ENCODE data around the gene VIT. TPM values are rescaled to one million over a fixed set of nuclear protein-coding genes. Genes with fewer than 3 reads are reported as not detected.

Gene VIT
- total and polyA plus RNA-seq, 7 donors = 1.2 to 8.5 (median 4.5) TPM

DNA sequence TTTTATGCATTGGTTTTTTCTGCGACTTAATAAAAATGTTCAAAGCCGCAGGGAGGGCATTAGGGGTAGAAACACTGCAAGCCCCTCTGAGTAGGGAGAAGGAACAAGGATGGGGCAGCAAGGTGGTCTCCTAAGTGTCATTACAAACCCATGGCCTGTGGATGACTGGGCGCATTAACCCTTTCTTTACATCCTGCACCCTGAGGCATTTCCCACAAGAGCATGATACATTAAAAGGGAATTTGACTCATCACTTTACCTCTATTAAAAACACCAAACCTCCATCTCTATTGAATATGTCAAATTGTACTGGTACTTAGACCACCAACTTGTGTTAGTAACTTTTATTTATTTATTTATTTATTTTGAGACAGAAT is 112.5 kb downstream of the VIT start:
- ATAC-seq = no peak
- H3K27me3 ChIP-seq (ENCODE audit: insufficient read depth in 3 of 3, low read length in 2 of 3) = no peaks in the 10 kb centered on the region
- no peak overlapping the region for H3K27ac ChIP-seq
- H3K9me3 ChIP-seq = no peaks in the 10 kb centered on the region
- no peaks in the 10 kb centered on the region for H3K36me3 ChIP-seq (ENCODE audit: insufficient read depth in 1 of 2, low read depth in 1 of 2)
- DNase-seq = no peak
- intact Hi-C loops (cut with DNase I) = no loop called here
- WGBS, 3 donors = 92 to 97% (median 95%) methylated on average over 3 of the region's 3 CpGs
- no peaks in the 10 kb centered on the region for H3K4me1 ChIP-seq
- H3K4me3 ChIP-seq = no peak overlapping the region
- no peak for TF ChIP-seq CTCF (IDR thresholded peaks at IDR 0.05)

DNA sequence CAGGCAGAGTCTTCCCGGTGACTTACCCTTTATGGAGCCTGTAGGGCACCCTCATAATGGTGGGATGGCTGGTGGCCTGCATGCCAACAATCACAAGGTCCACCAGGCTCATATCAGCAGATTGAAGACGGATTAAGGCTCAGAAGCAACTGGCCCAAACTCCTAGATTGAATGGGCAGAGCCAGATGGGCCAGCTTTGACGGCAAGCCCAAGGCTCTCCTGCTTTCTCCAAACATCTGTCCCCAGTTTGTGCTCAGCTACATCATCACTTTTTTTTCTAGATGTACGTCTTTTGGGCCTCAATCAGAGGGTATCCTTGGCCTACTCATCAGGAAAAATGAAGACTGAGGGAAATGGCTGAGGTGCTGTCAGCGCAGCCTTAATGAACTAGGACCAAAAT is 114.6 kb downstream of the VIT start:
- Histone ChIP-seq H3K27me3 (ENCODE audit: insufficient read depth in 3 of 3, low read length in 2 of 3) (no peaks in the 10 kb centered on the region), H3K27ac (no peak overlapping the region), H3K9me3 (no peaks in the 10 kb centered on the region), H3K36me3 (ENCODE audit: insufficient read depth in 1 of 2, low read depth in 1 of 2) (no peaks in the 10 kb centered on the region), H3K4me3 (no peak overlapping the region), H3K4me1 (no peaks in the 10 kb centered on the region)
- ATAC-seq (no peak), DNase-seq (no peak)
- intact Hi-C loops (cut with DNase I) = no loop called here
- WGBS, 3 donors = 78 to 83% (median 82%) methylated on average over 5 of the region's 5 CpGs
- no peak for TF ChIP-seq CTCF (IDR thresholded peaks at IDR 0.05)

GRCh38 chr2:36812196-36812595 is 115.7 kb downstream of the VIT start:
- no peak for TF ChIP-seq CTCF (IDR thresholded peaks at IDR 0.05)
- ATAC-seq (no peak), DNase-seq (no peak)
- 41 to 53% (median 47%) methylated on average over 6 of the region's 6 CpGs for WGBS, 3 donors
- Histone ChIP-seq H3K27ac (no peak overlapping the region), H3K4me3 (no peak overlapping the region), H3K4me1 (no peaks in the 10 kb centered on the region), H3K36me3 (ENCODE audit: insufficient read depth in 1 of 2, low read depth in 1 of 2) (no peaks in the 10 kb centered on the region), H3K27me3 (ENCODE audit: insufficient read depth in 3 of 3, low read length in 2 of 3) (no peaks in the 10 kb centered on the region), H3K9me3 (no peaks in the 10 kb centered on the region)
- intact Hi-C loops (cut with DNase I) = no loop called here

GRCh38 chr2:36818542-36818941 is 122.0 kb downstream of the VIT start:
- intact Hi-C loops (cut with DNase I) = no loop called here
- TF ChIP-seq CTCF (IDR thresholded peaks at IDR 0.05) = no peak
- no peaks in the 10 kb centered on the region for H3K36me3 ChIP-seq (ENCODE audit: insufficient read depth in 1 of 2, low read depth in 1 of 2)
- no peak overlapping the region for H3K27ac ChIP-seq
- H3K27me3 ChIP-seq (ENCODE audit: insufficient read depth in 3 of 3, low read length in 2 of 3) = no peaks in the 10 kb centered on the region
- H3K4me1 ChIP-seq = no peaks in the 10 kb centered on the region
- no peak overlapping the region for H3K4me3 ChIP-seq
- no peaks in the 10 kb centered on the region for H3K9me3 ChIP-seq
- DNase-seq (no peak), ATAC-seq (no peak)
- WGBS, 3 donors = 80 to 86% (median 80%) methylated on average over 2 of the region's 2 CpGs

- Histone ChIP-seq H3K9me3 (no peaks in the 10 kb centered on the region), H3K4me3 (no peak overlapping the region), H3K27ac (no peak overlapping the region), H3K36me3 (ENCODE audit: insufficient read depth in 1 of 2, low read depth in 1 of 2) (no peaks in the 10 kb centered on the region), H3K27me3 (ENCODE audit: insufficient read depth in 3 of 3, low read length in 2 of 3) (no peaks in the 10 kb centered on the region), H3K4me1 (no peaks in the 10 kb centered on the region)
- DNase-seq = no peak
- 87 to 92% (median 89%) methylated on average over 4 of the region's 4 CpGs for WGBS, 3 donors
- ATAC-seq = no peak
- no peak for TF ChIP-seq CTCF (IDR thresholded peaks at IDR 0.05)
- intact Hi-C loops (cut with DNase I) = no loop called here
Observed at GRCh38 chr2:36819095-36819711, 122.7 kb downstream of the VIT start.
